Measurements from ENCODE around the gene ZNF385B.

ZNF385B gene

DNA sequence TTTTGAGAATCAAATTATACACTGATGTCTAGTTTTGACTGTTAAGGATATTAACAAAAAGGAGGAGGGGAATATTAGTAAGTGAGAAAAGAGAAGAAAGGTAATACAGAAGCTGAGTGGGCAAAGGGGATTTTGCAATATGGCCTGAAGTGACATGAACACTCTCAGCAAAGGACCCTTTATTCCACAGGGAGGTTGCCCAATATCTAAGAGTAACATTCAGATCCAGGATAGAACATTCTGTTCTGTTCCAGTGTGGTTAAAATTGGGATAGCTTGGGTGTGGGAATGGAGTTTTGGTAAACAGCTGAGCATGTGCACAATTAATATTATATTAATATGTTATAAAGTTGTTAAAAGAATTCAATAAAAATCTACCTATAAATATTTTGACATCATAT is 120.1 kb downstream of the ZNF385B start:
- DNase-seq: no peak

GRCh38 chr2:179729966-179730365 is 131.4 kb downstream of the ZNF385B start:
- DNase-seq: no peak

- no peak for DNase-seq
Observed at GRCh38 chr2:179726461-179727180, 134.8 kb downstream of the ZNF385B start.

GRCh38 chr2:179724403-179724802 is 137.0 kb downstream of the ZNF385B start:
- no peak for DNase-seq

GRCh38 chr2:179720173-179720772 is 141.1 kb downstream of the ZNF385B start:
- DNase-seq: no peak

DNA sequence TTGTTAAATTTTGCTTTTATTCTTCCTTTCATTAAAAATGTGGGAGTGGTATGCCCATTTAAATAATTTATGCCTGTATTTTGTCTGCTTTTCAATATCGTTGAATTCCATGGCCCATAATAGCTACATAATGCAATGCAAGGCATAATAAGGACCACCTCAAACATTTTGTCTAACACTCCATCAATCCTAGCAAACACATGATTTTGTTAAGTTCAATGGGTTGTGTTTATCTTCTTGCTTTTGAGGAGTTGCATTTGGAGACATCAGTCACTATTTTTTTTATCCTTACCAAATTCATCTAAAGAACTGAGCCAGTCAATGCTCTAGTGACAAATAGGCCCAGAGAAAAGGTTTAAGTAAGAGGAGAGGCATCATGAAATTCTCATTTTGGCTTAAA is 145.5 kb downstream of the ZNF385B start:
- DNase-seq: no peak

DNA sequence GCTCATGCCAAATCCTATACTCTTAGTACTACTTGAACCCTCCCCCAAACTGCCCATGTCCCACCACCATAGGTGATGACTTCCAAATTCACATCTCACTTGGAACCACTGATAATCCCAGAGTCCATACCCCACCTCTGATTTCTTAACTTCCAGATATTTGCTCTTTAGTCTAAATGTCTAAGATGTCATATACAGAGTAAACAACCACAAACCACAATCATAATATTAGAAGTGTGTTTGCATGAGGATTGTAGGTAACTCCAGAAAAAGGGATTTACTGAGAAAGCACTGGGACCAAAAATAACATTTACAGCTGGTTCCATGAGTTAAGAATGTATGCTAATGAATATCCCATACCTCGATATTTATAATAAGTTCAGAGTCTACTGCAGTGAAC is 146.2 kb downstream of the ZNF385B start:
- DNase-seq: no peak

GRCh38 chr2:179712825-179713224 is 148.6 kb downstream of the ZNF385B start:
- no peak for DNase-seq

DNA sequence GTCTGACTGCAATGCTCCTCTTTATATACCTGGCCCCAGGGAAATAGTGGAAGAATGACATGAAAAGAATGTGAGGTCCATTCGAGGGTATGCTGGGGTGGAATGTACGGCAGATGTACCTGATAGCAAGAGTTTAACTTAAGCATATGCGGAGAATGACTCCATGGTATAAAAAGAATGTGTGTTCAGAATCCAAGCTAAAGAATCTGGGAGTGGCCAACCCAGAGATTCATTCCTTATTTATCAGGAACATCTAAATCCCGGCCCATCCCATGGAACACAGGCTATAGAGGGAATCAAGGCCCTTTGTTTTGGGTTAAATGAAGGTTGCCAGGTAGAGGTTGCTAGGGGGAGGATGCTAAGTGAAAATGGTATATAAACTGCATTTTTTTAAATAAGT is 150.0 kb downstream of the ZNF385B start:
- no peak for DNase-seq

- DNase-seq: no peak
Observed at GRCh38 chr2:179703702-179704101, 157.7 kb downstream of the ZNF385B start.

DNA sequence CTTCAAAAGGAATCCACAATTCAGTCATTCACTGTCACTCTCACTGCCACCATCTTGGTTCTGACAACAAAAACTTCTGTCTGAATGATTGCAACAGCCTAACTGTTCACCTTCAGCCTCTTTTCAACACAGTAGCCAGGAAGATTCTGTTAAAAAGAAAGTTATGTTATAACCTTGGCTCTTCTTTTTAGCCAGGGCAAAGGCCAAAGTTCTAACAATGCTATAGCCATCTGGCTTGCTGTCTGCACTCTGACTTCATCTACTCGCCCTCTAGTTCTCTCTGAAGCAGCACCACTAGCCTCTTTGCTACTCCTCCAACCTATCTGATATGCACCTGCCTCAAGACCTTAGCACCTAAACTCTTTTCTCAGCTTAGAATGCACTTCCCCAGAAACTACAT is 158.5 kb downstream of the ZNF385B start:
- no peak for DNase-seq

GRCh38 chr2:179701524-179702110 is 159.8 kb downstream of the ZNF385B start:
- no peak for DNase-seq

- DNase-seq: no peak
Observed at GRCh38 chr2:179695486-179695885, 165.9 kb downstream of the ZNF385B start.

DNA sequence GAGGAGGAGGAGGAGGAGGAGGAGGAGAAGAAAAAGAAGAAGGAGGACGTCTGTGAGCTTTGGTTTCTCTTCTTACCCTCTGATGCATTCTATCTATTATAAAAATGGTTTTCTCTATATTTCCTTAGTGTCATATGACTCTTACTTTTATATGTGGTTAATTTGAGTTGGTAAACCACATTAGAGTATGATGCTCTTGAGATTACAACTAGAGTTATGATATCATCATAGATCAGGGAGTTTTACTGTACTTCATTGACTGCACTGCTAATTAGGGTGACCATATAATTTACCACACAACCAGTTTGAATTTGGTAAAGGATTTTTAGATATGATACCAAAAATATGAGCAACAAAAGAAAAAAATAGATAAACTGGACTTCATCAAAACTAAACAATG is 166.4 kb downstream of the ZNF385B start:
- no peak for DNase-seq

DNA sequence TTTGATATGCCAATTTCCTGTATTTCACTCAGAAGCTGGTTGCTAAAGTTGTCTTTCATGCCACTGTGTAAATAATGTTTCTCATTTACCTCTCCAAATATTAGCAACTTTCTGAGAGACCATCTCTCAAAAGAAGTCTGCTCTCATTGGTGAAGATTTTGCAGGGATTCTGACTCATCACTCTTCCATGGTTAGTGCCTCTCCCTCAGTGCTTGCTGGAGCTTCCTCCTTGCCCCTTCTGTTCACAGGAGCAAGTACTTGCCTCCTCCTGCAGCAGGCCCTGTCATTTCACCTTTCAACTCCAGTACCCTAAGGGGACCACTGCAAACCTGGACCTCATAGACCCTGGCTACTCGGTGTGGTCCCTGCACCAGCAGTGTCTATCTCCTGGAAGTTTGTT is 168.8 kb downstream of the ZNF385B start:
- DNase-seq: no peak

DNA sequence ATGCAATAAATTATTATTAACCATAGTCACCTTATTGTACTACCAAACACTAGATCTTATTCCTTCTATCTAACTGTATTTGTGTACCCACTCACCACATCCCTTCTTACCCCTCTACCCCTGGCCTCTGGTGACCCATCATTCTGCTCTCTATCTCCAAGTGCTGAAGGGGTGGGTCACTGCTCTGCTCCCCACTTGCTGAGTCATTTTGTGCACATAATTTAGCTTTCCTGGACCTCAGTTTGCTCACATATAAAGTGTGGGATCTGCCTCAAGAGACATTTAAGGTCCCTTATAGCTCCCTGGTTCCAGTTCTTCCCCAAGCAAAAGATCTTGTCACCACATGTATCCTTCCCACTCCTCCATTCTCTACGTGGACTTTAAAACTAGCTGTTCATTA is 169.4 kb downstream of the ZNF385B start:
- no peak for DNase-seq

DNA sequence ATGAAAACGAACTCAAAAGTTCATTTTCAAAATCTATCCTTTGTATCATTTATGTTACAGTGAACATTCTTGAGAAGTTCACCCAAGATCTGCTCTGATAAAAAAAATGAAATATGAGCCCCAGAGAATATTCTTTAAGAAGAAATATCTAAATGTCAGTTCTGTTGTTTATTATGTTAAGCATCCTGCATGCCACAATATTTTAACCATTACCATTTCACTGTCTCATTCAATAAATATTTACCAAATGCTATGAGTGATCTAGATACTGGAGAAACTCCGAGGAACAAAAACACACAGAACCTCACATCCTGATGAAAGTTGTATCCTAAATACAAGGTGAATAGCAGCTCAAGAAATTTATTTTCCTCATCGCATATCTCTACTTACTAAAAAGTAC is 170.2 kb downstream of the ZNF385B start:
- DNase-seq: no peak

DNA sequence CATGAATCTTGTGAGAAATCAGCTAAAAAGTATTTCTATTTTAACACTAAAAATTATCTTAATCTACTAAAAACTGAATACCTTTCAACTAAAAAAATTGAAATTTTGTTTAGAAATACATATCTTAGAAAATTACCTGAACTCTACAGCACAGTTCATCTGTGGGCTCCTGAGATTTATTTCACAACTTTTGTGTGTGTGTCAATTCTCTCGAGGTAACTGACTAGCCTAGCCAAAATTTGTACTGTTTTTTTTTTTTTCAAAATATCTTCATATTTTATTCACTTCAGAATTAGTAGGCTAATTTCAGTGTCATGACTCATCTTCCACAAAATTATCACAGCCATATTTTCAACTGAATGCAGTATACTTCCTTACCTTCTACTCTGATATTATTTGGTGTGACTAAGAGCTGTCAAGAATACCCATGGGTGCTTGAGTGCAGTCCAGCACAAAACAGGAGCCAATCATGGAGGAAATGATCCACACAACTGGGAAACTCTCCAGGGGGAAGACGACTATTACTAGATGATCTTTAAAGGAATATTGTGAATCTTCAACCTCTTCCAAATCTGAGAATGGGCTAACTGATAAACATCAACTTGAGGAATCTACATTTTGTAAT is 174.6 kb downstream of the ZNF385B start:
- DNase-seq: no peak

- DNase-seq: no peak
Observed at GRCh38 chr2:179686069-179686468, 175.3 kb downstream of the ZNF385B start.

GRCh38 chr2:179685146-179685545 is 176.3 kb downstream of the ZNF385B start:
- DNase-seq: no peak

- no peak for DNase-seq
Observed at GRCh38 chr2:179682756-179683155, 178.7 kb downstream of the ZNF385B start.

DNA sequence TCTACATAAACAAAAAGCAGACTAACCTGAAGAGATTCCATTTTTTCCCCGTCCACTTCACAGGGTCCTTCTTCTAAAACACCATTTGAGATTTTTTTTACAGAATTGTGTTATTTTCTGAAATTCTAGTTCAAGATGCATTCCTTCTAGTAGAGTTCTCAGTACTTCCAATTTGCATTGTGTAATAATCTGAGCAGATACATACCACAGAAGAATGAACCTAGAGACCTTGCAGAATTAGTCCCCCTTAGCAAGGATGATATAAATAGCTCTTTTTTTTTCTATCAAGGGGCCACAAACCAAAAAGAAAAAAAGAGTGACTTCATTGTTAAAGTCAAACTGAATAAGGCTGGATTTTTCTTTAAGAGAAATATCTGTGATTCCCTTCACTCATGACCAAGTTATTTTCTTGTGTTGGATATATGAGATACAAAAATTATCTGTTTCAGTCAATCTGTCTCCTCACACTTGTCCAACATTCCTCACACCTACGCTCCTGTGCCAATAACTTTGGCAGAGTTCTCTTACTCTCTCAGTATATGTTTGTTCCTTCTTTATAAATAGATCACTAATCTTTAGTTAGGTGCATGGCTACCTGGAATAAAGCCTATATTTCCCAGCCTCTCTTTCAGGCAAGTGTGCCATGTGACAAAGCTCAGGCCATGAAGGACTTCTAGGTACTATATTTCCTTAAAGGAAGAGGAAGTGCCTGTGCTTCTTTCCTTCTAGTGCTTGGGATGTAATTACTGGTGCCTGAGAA is 183.5 kb downstream of the ZNF385B start:
- DNase-seq: no peak

- no peak for DNase-seq
Observed at GRCh38 chr2:179677077-179677688, 184.2 kb downstream of the ZNF385B start.

Data from inflammatory macrophage (primary cell).